Medulla oblongata (tissue), 1 donor: ENCODE data around the gene TPSB2.

Experiments used
- DNase-seq: peaks from one replicate; pipeline ENCODE4 v3.0.0-alpha.2; 2015; ENCODE audit errors: extremely low spot score

TPSB2 gene

DNA sequence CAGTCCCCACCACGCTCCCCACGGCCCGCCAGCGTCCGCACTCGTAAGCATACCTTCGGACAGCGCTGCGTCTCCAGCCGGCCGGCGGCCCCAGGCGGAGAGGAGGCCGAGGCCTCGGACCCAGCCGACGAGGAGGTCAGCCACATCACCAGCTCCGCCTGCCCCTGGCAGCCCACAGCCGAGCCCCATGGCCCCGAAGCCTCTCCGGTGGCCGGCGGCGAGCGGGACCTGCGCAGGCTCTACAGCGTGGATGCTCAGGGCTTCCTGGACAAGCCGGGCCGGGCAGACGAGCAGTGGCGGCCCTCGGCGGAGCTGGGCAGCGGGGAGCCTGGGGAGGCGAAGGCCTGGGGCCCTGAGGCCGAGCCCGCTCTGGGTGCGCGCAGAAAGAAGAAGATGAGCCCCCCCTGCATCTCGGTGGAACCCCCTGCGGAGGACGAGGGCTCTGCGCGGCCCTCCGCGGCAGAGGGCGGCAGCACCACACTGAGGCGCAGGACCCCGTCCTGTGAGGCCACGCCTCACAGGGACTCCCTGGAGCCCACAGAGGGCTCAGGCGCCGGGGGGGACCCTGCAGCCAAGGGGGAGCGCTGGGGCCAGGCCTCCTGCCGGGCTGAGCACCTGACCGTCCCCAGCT is 9.8 kb downstream of the TPSB2 start:
- no peak for DNase-seq

DNA sequence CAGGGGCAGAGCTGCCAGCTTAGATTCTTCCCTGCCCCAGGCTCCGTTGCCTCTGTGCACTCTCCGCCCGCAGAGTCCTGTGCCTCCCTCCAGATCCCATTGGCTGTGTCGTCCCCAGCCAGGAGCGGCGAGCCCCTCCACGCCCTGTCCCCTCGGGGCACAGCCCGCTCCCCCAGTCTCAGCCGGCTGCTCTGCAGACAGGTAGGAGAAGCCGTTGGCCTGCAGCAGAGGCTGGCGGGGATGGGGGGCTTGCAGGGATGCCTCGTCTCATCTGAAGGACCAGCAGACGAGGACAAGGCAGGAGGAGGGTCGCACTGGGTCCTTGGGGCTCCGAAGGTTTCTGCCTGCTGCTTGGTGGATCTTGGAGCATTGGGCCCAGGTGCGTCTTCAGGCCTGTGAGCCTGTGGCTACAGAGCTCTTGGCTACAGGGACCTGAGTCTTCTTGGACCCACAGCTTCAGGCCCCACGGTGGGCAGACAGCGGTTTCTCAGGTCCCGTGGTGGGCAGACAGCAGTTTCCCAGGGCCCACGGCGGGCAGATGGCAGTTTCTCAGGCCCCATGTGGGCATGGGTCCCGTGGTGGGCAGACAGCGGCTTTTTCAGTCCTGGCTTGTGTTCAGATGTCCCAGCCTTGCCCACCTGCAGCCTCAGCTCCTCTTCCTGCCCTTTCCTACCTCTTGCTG is 10.9 kb downstream of the TPSB2 start:
- DNase-seq: no peak

DNA sequence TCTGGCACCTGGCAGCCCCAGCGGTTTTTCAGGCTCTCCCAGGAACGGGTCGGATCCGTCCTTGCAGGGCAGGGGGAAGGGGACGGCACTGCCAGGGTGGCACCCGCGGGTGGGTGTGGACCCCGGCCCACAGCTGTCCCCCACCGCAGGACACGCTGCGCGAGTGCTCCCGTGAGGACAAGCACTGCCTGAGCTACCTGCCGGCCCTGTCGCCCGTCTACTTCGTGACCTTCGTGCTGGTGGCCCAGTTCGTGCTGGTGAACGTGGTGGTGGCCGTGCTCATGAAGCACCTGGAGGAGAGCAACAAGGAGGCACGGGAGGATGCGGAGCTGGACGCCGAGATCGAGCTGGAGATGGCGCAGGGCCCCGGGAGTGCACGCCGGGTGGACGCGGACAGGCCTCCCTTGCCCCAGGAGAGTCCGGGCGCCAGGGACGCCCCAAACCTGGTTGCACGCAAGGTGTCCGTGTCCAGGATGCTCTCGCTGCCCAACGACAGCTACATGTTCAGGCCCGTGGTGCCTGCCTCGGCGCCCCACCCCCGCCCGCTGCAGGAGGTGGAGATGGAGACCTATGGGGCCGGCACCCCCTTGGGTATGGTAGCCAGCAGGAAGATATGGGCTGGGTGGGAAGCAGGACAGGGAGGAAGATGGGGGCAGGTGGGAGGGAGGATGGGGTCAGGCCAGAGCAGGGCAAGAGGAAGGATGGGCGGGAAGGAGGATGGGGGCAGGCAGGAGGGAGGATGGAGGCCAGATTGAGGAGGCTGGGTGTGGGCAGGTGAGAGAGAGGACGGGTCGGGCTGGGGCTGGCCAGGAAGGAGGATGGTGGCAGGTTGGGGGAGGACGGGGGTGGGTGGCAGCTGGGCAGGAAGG is 11.7 kb downstream of the TPSB2 start:
- DNase-seq: no peak

DNA sequence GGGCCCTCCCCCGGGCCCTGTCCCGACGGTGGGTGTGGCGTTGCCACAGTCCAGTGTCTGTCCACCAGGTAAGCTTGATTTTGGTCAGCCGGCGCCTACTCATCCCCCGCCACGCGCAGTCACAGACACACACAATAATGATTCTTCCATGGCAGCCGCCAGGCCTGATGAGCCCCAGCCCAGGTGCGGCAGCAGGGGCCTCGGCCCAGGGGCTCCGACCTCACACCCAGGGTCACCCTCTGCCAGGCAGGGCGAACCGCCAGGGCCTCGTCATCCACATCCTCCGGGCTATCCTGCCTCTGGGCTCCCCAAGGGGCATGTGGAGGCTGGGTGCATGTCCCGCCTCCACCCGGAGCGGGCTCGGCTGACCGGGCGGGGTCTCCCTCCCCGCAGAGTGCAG is 12.5 kb downstream of the TPSB2 start:
- no peak for DNase-seq

DNA sequence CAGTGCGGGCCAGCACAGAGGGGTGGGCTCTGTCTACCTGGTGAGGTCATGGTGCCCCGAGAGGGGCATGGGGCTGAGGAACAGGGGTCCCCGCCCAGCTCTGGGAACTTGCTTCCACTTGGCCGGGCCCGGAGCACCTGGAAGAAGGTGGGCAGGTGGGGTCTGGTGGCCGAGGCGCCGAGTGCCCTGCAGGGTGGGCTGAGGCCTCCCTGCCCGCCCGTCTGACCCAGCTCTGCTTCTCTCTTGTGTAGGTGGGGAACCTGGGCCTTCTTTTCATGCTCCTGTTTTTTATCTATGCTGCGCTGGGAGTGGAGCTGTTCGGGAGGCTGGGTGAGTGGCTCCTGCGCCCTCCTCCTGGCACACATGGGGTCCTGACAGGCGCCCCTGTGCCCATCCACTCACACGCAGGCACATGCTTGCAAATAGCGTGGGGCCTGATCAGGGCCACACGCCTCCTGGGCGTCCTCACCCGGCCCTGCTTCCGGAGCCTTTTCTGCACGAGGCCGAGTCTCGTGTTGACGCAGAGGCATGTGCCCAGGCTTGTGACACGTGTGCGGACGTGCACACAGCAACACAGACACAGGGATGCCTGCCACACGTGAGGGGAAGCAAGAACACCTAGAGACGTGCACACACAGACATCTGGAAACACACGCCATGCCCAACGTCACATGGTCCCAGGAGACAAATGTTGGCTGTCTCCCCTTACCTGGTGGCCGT is 13.1 kb downstream of the TPSB2 start:
- no peak for DNase-seq

DNA sequence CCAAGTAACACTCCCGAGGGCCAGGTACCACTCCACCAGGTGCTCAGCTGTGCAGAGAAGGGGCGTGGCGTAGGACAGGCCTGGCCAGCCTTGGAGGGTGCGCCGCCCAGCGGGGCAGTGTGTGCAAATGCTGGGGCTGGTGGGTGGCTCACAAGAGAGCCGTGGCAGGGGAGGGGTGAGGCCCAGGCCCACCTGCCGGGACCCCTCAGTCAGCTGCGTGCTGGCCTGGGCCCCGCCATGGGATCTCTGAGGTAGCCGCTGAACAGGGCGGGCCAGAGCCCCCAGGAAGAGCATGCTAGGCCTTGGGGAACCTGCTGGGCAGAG is 13.7 kb downstream of the TPSB2 start:
- DNase-seq: no peak

DNA sequence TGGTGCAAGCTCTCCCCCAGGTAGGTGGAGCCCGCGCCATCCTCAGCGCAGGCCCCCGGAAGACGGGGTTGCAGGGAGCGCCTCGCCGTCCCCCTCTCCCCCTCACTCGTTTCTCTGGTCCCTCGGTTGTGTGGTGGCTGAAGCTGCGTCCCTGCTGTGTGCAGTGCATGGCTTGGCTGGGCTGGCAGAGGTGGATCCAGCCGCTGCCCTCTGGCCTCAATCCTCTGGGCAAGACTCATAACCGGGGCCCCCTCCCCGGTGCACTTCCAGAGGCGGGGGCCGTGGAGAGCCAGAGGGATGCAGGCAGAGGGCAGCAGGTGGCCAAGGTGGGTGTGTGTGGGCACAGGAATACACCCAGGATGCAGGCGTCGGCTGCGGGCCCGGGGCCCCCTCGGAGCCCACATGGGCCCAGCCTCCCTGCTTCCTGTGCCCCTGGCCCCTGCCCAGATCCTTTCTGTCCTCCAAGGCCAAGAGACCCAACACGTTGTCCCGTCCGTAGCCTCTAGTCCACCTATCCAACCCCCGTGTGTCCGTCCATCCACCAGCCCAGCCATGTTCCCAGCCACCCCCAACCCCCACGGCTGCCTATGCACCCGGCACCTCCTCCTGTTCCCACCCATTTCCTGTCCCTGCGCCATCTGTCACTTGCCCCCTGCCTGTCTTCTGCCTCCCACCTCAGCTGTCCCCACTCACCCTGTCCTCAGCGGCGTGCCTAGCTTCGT is 14.2 kb downstream of the TPSB2 start:
- DNase-seq: no peak

DNA sequence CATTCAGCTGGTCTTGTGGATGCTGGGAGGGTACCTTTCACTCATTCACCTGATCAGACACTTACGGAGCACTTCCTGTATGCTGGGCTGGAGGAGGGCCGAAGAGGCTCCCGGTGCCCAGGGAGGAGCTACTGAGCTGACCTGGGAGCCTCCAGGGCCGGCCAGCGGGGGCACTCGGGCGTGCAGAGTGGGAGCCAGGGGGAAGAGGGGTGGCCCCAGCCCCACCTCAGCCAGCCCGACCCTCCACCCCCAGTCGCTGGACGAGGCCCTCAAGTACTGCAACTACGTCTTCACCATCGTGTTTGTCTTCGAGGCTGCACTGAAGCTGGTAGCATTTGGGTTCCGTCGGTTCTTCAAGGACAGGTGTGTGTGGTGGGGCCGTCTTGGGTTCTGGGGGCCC is 15.3 kb downstream of the TPSB2 start:
- DNase-seq: no peak

DNA sequence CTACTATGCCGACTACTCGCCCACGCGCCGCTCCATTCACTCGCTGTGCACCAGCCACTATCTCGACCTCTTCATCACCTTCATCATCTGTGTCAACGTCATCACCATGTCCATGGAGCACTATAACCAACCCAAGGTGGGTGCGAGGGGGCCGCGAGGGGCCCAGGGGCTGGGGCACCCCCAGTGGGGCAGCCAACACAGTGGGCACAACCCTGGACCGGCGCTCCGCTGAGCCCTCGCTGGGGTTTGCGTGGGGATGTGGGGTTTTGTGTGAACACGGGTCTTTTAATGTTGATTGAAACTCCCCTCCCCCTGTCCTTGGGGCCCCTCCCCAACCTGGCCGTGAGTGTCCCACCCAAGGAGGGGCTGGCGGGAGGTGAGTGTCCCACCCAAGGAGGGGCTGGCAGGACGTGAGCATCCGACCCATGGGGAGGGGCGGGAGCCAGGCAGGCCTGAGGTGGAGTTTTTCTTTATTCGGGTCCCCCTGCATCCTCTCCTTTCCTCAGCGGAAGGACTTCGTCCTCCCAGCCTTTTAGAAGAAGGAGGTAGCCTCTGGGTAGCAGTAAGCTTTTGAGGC is 16.1 kb downstream of the TPSB2 start:
- DNase-seq: no peak

DNA sequence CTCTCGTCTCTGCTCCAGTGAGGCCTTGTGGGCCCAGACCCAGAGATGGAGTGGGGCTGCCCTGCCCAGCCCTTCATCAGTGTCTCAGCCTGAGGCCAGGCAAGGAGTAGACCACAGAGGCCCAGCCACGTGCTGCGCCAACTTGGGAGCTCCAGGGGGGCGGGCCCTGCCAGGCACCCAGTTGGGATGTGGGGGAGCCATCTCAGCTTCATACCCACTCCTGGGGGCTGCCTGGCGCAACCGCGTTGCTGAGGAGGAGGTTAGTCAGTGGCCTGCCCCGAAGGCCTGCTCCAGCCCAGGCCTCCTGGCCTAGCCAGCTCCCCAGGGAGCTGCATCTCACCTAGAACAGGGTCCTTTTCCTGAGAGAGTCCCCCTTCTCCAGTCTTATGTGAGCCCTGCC is 16.8 kb downstream of the TPSB2 start:
- DNase-seq: no peak

DNA sequence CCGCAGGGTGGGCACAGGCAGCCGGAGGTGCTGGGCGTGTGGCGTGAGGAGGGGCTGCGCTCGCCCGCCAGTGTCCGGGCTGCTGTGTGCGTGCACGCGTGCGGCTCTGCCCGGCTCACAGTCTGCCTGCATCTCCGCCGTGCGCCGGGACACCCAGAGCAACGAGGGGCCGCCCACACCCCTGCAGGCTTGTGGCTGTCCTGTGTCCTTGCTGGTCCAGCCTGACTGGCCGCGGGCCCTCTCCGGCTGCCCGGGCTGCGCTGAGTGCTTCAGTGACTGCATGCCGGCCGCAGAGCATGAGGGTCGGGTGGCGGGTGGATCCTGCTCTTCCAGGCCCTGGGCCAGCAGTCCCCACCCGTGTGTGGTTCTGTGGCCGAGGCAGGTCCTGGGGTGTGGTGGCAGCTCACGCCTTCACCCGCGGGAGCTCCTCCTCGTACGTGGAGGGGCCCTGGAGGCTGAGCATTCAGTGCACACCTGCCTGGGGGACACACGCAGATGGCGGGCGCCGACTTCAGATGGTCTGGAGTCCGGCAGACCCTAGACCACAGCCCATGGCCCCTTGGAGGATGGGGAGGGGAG is 17.3 kb downstream of the TPSB2 start:
- no peak for DNase-seq

DNA sequence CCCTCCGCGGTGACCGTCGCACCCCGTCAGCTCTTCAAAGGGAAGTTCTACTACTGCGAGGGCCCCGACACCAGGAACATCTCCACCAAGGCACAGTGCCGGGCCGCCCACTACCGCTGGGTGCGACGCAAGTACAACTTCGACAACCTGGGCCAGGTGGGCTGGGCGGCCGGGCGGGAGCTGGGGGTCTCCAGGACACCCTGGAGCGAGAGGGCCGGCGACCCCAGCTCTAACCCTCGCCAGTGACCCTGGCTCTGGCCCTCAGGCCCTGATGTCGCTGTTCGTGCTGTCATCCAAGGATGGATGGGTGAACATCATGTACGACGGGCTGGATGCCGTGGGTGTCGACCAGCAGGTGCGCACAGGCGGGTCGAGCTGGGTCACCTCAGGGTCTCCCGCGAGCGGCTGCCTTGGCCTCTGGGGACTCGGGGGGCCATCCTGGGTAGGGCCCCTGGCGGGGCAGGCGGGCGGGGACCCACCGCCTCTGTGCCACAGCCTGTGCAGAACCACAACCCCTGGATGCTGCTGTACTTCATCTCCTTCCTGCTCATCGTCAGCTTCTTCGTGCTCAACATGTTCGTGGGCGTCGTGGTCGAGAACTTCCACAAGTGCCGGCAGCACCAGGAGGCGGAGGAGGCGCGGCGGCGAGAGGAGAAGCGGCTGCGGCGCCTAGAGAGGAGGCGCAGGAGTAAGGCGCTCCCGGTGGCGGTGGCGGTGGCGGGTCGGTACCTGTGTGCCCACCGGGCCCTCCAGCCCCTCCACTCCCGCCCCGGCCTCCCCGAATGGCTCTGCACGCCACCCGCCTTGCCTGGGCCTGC is 18.3 kb downstream of the TPSB2 start:
- DNase-seq: no peak

DNA sequence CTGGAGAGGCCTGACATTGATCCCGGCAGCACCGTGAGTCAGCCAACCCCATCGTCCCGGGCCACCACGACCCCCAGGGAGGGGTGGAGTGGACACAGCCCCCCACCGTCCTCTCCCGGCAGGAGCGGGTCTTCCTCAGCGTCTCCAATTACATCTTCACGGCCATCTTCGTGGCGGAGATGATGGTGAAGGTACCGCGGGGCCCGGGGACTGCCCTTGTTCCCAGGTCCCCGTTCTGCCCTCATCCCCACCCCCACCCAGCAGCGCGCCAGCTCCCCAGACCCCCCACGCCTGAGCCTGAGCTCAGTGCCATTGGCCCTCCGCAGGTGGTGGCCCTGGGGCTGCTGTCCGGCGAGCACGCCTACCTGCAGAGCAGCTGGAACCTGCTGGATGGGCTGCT is 19.5 kb downstream of the TPSB2 start:
- DNase-seq: no peak

DNA sequence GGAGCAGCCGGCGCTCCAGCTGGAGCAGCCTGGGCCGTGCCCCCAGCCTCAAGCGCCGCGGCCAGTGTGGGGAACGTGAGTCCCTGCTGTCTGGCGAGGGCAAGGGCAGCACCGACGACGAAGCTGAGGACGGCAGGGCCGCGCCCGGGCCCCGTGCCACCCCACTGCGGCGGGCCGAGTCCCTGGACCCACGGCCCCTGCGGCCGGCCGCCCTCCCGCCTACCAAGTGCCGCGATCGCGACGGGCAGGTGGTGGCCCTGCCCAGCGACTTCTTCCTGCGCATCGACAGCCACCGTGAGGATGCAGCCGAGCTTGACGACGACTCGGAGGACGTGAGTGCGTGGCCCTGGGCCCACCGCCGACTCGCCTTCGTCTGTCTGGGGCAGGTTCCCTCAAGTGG is 20.9 kb downstream of the TPSB2 start:
- no peak for DNase-seq

DNA sequence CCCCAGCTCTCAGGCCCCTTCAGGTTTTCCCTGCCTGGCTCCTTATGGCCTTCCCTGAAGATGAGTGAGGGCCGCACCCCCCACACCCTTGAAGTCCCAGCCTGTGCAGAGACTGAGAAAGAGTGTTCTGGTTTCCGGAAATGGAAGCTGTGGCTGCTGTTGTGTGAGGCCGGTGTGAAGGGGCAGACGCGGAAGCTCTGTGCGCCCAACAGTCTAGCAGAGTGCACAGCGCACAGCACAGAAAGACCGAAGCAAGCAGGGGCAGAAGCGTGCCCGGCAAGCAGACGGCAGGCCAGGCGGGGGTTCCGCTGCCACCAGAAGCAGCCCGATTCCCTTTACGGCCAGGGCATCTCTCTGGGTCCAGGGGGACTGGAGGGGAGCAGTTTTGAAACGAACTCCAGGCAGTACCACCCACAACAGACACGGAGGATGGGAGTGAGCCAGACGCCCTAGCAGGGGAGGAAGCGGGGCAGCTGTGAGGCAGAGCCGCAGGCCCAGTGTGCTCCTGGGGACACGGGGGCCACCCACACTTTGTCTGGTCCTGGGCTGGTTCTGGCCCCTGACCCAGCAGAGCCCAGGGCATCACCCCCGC is 21.6 kb downstream of the TPSB2 start:
- DNase-seq: no peak

DNA sequence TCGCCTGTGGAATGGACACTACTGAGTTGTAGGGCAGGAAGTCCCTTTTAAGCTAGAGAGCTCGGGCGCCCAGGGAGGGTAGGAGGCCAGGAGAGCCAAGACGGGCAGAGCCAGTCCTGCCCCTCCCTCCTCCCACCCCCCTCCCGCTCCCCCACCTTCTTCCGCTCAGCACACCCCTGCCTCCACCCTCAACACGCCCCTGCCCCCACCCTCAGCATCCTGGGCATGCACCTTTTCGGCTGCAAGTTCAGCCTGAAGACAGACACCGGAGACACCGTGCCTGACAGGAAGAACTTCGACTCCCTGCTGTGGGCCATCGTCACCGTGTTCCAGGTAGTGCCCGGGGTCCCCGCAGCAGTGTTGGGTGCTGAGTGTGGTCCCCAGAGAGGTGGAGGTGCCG is 23.2 kb downstream of the TPSB2 start:
- DNase-seq: no peak

DNA sequence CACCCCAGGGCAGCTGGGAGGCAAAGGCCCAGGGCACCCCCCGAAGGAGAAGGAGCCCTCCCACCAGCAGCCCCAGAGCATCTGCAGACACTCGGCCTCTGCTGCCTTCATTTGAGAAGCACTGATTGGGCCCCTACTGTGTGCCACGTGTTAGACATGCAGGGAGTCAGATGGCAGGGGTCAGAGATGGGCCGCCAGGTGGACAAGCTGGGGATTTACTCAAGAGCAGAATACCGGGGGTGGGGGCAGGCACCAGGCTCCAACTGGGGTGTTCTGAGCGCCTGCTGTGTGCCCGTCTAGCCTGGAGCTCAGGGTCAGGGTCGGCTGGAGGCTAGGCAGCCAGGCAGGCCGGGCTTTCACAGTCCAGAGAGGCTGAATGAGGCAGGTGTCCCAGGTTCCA is 23.7 kb downstream of the TPSB2 start:
- no peak for DNase-seq

DNA sequence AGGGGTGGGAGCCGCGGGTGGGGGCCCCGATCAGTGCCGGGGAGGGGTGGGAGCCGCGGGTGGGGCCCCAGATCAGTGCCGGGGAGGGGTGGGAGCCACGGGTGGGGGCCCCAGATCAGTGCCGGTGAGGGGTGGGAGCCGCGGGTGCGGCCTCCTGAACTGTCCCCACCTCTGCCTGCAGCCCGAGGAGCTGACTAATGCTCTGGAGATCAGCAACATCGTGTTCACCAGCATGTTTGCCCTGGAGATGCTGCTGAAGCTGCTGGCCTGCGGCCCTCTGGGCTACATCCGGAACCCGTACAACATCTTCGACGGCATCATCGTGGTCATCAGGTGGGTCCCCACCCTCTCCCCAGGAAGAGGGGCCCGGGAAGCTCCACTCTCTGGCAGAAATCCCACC is 25.1 kb downstream of the TPSB2 start:
- no peak for DNase-seq

DNA sequence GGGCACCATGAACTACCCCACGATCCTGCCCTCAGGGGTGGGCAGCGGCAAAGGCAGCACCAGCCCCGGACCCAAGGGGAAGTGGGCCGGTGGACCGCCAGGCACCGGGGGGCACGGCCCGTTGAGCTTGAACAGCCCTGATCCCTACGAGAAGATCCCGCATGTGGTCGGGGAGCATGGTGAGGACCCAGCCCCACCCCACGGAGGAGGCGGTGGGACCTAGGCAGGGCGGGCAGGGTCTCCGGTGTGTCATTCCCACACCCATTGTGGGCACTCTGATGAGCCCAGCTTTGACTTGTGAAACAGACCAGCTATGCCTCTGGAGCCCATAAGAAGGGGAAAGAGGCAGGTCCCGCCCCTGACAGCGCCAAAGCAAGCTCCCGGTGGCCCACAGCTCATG is 27.7 kb downstream of the TPSB2 start:
- DNase-seq: no peak

DNA sequence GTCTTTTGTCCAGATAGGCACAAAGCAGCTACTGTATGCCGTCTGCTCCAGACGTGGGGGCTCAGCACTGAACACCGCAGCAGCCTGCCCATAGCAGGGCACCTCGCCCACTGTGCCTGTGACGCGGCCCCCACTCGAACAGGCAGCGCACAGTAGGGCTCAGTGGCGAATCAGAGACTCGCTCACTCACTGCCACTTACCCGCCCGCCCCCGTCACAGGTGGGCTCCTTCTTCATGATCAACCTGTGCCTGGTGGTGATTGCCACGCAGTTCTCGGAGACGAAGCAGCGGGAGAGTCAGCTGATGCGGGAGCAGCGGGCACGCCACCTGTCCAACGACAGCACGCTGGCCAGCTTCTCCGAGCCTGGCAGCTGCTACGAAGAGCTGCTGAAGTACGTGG is 28.5 kb downstream of the TPSB2 start:
- DNase-seq: no peak
